HG02870 (cell line): Measurements from ENCODE around the gene PRCD.
A peak's percentile ranks its signal among the peaks of the same experiment; 100 is the strongest.

Experiments
- ATAC-seq: cut with Tn5 transposase; IDR thresholded peaks from one replicate; pipeline ENCODE4 v1.9.1; 2021; ENCODE audit warnings: mild to moderate bottlenecking, moderate library complexity; ENCODE audit not compliant: unreplicated experiment

PRCD gene, protein sequence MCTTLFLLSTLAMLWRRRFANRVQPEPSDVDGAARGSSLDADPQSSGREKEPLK

DNA sequence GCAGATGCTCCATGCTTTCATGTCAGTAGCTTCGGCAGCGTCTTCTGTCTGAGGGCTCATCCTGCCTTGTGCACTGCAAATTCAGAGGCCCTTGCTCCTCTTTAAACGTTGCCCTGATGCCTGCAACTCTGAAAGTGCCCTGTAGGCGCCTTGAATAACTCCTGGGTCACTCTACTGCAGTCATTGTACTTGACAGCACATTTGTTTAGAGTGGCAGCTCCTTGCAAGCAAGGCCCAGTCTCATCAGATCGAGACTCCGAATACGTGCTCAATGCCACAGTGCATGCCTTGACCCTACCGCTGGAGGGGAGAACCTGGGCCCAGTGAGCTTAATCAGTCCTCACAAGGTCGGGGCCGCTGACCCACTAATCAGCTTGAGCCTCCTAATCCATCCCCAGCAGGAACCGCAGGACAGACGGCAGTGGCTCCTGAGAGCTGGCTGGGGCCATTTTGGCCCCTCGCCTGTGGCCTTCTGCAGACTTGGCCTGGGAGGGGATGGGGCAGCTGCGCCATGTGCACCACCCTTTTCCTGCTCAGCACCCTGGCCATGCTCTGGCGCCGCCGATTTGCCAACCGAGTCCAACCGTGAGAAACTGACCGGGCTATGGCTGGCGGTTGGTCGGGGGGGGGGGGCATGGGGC is at the start of gene PRCD:
TSS of gene PRCD (plus strand) at position 414 of the 641 bp plus-strand sequence. CDS start at position 512, 98 bp downstream.
- no peak for ATAC-seq

DNA sequence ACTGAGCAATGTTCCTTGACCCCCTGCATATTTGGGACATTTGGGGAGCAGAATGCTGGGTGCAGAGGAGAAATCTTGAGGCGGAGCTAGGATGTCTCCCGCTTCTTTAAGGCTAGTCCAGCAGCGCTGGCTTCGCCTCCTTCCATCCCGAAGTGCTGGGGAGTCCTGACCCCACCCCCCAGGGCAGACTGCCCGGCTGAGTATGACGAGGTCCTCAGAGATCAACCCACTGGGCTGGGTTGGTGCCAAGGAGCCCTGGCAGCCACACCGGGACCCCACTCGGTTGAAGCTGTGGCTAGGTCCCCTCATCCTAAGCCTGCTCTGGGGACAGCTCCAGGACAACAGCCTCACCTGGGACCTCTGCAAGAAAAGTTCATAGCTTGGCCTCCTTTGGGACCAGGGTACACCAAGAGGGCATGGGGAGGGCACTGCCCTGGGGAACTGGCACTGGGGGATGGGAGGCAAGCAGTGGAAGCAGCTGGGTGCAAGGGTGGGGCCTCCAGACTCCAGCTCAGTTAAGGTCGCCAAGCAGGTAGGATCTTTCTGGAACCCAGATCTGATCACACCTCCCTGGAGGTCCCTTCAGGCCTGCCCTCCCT is 49.6 kb upstream of the PRCD start:
- no peak for ATAC-seq

DNA sequence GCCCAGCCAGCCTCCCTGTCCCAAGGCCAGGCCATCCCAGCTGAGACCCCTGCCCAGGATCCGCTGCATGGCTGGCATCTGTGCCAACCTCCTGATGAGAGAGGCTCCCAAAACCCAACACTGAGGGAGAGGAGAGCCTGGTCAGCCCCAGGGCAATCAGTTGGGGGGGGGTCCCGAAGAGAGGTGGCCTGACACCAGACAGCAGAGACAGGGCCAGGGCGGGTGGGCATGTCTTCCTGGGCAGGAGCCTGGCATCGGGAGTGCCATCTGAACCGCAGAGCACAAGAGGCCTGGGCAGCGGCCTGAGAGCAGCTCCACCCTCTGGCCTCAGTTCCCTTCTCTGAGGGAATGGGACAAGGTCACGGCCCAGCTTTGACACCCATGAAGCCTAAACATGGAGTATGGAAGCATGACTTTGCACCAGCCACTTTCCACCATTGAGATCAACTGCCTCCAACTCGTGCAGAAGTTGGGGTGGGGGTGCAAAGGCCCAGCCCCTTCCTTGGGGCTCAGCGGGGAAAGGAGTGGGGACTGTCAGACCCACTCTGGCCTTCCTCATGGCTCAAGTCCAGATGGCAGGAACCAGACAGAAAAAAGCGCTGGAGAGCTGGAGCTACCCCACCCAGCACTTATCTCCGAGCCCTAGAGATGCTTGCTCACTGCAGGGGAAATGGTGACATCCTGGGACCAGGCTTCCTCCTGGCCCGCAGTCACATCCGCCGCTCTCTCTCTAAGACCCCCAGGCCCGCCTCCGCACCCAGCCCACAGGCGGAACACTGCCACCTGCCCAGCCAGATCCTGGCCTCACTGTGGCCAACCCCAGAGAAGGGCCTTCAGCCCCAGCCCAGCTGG is 48.3 kb upstream of the PRCD start:
- ATAC-seq, result no peak

DNA sequence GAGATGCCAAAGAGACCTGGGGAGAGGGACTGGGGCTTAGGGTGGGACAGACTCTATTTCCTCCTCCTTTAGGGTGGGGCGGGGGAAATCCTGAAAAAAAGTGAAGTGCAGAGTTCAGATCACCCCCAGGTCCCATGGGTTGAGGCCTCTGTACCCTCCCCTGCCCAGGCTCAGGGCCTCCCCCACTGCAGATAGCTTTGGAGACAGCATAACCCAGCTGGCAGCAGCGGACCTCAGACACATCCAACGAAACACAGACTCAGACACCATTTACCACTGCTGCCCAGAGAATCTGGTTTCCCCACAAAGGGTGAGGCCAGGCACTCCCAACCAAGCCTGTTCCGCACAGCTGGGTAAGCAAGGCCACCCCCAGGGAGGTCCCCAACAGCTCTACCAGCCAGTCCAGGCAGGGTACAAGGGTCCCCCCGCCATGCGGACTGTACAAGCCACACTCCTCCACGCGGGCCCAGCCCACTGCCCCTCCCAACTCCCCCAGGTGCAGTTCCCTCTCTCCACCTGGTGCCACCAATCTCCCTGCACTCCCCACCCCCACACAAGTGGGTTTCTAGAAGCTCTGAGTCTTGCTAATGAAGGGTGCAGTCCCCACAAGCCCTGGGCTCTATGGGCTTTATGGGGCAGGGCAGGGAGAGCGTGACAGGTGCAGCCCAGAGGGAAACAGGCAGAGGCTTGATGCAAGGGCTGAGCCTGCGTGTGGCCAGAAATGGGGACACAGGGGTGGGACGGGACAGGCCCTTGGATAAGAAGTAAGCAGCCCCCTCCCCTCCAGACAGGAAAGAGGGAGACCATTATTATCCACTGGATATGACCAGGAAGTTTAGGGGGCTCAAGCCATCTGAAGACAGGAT is 47.5 kb upstream of the PRCD start:
- peak; percentile 38 for ATAC-seq

DNA sequence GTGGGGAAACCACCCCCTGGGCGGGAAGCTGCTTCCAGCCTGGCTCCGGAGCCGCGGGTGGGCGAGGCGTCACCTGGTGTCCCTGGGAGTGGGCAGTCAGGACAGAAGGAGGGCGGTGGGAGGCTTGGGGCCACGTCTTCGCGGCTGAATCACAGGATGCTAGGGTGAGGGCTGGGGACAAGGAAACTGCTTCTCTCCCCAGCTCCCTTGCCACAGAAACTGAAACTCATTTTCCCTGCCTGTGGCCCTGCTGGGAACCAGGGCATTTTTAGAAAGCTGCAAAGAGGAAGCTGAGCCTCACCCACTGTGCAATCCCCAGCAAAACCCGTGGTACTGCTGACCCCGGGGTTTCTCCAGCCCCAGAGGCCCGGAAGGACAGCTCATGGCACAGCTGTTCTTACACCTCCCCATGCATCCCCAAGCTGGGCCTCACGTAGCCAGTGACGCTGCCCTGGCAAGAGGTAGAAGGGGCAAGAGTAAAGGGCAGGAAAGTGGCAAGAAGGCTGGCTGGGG is 46.8 kb upstream of the PRCD start:
- ATAC-seq, result peak; percentile 26

DNA sequence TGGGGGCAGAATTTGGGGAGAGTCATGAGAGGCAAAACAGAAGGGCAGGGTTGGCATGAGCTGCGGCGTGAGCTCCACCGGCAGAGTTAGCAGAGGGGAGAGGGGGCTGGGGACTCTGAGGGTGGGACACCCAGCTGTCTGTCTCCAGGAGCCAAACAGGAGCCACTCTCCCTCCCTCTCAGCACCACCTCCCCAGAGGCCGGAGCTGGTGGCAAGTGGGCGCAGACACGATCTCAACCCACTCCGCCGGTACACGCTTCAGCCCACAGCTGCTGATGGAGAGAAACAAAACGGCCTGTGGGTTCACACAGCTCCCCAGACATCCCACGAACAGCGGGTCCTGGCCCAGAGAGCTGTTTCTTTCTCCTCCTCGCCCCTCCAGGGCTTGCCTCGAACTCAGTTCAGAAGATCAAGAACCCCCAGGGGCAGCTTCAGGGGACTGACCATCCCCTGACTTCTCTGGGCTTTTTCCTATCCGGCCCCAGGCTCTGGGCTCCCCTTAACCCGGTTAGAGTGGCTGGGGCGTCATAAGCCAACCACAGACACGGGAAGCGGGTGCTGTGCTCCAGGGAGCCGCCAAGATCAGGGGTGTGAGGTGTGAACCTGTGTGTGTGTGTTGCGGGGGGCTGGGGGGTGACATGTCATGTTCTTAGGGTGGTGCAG is 46.2 kb upstream of the PRCD start:
- no peak for ATAC-seq

DNA sequence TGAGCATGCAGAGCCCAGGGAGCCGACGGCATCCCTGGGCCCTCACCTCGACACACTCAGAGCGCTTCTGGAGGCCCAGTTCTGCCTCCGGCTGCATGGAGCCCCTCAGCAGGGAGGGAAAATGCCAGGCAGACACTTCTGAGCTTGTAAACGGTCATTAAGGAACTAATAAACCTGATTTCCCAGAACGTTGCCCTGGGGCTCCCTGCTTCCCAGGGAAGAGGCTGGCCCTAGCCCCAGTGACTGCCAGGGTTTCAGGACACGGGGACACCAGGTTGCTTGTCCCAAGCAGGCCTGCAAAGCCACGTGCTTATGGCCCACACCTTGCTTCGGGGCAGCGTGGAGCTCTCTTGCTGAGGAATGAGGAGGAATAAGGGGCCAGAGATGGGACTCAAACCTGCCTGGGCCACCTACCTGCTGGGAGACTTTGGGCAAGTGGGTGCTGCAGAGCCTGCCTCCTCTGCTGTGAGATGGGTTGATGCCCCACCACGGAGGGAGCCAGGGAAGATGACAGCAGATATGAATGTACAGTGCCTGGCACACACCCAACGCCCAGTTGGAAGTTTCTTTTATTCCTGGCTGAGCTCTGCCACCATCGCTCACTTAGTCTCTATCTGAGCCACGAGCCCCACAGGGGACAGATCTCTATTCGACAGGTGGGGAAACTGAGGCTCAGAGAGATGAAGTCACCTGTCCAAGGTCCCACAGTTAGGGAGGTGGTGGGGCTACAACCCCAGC is 44.0 kb upstream of the PRCD start:
- ATAC-seq, result no peak

DNA sequence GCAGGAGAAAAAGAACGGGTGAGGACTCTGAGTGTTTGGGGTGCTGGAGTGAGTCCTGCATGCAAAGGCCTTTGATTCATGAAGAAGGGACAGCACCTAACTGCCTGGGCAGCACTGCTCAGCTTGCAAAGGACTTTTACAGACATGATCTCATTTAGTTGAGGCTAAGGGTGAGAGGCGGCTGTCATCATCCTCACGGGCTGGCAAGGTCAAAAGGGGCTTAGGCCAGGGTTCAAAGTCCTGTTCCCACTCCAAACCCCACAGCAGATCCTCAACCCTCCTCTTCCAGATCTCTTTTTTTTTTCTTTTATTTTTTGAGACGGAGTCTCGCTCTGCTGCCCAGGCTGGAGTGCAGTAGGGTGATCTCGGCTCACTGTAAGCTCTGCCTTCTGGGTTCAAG is 43.4 kb upstream of the PRCD start:
- ATAC-seq, result no peak

DNA sequence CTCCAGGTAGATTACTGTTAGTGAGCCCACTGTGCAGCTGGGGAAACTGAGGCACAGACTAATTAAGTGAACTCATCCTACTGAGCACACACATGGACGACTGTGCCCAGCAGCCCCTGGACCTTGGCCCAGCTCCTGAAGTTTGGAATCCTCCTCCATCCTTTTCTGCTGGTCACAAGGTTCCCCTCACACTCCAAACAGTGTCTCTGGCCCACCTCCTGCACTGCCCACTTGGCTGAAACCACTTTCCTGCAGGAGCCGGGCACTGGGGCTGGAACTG is 42.2 kb upstream of the PRCD start:
- no peak for ATAC-seq

DNA sequence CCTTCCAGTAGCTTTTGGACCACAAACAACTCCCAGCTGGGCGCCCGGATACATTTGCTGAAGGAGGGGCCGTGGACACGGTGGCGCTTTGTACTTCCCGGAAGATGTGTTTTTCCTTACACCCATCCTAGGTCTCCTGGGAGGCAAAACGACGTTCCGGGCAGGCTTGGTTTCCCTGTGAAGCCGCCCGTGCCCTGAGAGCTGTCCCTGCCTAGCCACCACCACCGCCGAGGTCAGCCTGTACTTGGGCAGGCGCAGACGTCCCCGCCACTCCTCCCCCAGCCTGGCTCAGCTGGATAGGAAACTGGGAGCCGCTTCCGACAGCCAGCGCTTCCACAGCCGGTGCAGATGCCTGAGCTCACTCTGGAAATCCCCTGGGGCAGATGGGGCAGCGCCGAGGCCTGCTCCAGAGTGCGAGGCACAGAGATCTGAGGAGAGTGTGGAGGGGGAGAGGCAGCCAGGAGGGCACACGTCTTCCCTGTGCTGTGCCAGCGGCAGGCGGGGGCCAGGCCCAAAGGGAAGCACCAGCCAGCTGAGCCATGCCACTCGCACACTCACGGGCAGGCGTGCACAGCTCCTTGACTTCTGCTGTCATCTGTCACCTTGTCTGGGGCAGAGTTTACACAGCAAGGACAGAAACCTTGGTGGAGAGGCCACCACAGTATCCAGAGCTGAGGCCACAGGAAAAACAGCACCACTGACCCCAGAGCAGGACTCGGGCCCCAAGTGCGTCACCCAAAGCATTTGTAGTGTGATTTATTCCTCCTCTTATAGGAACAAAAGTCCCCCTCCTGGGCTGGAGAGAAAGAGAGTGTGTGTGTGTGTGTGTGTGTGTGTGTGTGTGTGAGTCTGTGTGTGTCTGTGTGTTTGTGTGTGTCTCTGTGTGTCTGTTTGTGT is 41.6 kb upstream of the PRCD start:
- no peak for ATAC-seq

DNA sequence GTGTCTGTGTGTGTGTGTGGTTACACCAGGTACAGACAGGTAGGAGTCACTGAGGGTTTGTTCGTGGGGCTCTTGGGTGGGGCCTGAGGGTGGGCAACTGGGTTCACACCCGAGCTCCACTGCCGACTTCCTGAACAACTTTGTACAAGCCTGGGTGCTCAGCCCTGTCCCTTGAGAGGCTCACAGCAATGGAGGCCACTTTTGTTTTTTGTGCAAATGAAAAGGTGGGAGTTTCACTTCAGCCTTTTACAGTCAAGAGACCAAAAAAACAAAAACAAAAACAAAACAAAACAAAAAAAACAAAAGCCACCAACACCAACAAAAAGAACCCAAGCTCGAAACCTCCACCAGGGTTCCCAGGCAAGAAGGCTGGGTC is 41.0 kb upstream of the PRCD start:
- no peak for ATAC-seq

DNA sequence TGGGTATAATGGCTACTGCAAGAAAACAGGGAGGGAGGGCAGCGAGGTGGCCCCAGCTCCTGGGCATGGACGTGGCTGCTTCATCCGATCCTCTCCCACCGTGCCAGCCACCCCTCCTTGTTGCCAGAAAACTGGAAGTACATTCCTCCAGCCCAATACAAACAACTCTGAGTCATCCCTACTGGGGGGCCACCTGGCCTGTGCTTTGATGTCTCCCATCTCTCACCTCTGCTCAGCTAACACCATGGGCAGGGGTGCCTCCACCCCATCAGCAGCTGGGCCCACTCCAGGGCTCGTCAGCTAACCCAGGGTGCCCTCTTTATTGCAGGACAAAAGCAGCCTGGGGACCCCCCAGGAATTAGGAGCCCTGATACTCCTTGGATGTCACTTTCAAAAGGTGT is 40.6 kb upstream of the PRCD start:
- no peak for ATAC-seq

DNA sequence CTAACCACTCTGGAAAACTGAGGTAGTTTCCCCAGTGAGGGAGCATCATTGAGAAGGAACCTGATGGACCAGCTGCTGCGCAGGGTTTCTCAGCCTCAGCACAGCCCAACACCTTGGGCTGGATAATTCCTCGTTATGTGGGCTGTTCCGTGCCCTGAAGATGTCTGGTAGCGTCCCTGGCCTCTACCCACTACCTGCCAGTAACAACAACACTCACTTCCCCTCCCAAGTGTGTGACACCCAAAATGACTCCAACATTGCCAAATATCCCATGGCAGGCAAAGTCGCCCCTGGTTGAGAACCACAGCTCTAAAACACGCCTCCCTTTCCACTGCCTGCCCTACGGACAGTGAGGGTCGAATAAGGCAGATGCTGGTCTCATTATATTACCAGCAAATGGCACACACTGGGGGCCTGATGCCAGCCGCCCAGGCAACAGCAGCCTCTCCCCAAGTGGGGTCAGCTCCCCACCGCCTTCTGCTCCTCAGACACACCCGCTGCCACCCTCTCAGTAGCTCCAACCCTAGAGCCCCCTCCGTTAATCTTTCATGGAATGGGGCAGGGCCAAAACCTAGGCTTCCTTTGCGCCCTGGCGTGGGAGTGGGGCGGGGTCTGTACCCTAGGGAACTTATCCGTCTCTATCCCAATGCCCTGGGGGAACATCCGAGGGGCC is 39.6 kb upstream of the PRCD start:
- no peak for ATAC-seq

DNA sequence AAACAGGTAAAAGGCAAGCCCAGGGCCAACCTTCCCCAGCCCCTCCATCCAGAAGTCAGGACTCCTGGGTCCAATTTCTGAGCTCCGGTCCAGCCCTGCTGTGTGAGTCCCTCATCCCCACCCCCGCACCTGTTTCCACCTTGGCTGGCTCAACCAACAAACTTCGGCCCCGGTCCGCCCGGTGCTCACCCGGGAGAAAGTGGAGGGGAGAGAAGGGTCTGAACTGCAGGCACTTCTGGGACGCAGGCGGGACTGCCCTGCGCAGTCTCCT is 39.2 kb upstream of the PRCD start:
- ATAC-seq, result no peak

DNA sequence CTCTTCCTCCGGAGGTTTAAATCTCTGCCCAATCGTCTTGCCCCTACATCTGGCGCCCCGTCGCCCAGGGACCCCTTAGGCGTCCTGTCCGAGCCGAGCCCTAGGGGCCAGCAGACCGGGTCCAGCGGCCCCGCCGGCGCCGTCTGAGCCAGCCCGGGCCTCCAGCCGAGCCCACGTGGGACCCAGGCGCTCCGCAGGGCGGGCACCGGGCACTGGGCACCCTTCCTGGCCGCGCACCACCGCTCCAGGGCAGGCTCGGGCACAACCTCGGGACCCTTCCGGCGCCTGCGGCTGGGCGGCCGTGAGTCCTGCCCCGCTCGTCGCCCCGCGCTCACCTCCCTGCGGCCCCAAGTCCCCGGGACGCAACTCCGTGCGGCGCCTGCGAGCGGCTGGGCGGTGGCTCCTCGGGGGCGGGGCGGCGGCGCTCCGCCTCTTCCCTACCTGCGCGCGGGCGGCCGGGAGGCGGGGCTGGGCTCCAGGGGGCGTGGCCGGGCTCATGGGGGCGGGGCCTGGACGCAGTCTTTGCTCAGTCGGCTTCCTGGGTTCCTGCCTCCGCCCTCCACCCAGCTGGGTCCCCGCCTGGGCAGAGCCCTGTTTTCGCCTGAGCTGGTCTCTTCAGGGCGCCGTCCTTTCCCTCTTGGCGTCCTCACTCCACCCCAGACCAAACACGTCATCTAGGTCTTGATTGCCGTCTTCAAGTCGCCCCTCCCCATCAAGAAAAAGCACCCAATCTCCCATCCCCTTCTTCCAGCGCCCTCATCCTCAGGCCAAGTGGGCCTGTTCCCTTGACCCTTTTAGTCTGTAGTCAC is 38.6 kb upstream of the PRCD start, which contains the start of gene RHBDF2:
TSS of gene RHBDF2 (minus strand) at position 406 of the 809 bp plus-strand sequence. CDS start 19,899 bp downstream, outside the sequence.
- peak; percentile 54 for ATAC-seq

DNA sequence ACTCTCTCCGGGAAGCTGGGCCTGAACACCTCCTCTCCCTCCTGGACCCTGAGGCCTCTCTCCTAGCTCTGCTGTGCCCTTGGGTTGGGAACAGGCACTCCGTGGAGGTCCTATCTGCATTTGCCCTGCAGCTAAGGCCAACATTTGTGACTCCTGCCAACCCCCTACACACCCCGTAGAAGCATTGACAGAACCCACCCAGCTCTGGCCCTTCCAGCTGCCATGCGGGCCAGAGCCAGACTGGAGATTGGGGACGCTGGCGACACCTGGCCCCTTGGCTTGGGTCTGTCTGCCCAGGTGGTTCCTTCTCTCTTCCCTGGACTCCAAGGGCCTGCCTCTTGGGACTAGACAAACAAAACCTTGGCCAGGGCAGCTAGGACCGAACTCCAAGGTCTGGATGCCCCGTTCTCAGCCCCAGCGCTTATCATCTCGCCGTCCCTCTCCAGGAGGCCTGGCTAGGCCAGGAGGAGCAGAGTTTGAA is 38.0 kb upstream of the PRCD start:
- ATAC-seq, result no peak
